CD4-positive, alpha-beta T cell treated with Interleukin-17A for 4 hours (primary cell): ENCODE data around the gene GALNT18.

ENCODE experiments used
- DNase-seq: peaks from one replicate; pipeline ENCODE4 v3.0.0-alpha.2; 2020; ENCODE audit warnings: mixed read lengths

The GALNT18 gene

GRCh38 chr11:11260903-11261302 lies 360.9 kb downstream of the GALNT18 start:
- DNase-seq, result no peak

DNA sequence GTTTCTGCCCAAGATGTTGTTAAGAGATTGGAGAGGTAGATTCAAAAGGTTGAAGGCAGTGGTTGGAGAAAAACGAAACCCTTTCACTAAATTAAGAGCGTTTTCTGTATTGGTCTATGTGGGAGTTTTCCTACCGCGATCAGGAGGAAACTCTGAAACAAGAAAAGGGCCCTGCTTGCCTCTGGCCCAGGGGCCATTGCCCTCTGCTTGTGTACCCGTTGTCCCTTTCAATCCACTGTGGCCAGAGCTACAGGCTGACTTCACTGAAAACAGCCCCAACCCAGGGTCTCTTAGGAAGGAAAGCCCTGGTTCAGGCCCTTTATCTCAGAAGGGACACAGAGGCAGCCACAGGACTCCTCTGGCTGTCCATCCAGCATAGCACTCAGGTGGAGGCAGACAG lies 367.8 kb downstream of the GALNT18 start:
- DNase-seq, result no peak

DNA sequence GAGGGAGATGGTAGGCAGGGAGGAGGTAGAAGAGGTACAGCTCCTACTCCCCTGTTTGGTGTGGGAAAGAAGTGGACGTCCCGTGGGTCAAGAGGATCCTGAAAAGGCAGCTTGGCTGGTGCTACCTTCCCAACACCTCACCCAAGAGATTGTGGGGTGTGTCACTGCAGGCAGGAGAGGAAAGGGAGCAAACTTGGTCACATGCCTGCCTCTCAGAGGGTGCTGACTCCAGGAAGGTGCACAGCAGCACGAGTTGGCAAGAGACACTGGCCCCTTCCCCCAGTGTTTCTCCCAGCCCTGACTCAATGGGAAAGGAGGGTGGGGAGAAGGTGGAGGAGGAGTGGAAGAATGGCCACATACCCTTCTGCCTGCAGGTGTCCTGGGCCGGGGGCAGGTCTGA lies 368.3 kb downstream of the GALNT18 start:
- no peak for DNase-seq

- DNase-seq, result no peak
Observed at GRCh38 chr11:11252403-11252802, 369.4 kb downstream of the GALNT18 start.

- DNase-seq, result no peak
Observed at GRCh38 chr11:11251394-11251970, 370.3 kb downstream of the GALNT18 start.

- no peak for DNase-seq
Observed at GRCh38 chr11:11250470-11250869, 371.3 kb downstream of the GALNT18 start.

DNA sequence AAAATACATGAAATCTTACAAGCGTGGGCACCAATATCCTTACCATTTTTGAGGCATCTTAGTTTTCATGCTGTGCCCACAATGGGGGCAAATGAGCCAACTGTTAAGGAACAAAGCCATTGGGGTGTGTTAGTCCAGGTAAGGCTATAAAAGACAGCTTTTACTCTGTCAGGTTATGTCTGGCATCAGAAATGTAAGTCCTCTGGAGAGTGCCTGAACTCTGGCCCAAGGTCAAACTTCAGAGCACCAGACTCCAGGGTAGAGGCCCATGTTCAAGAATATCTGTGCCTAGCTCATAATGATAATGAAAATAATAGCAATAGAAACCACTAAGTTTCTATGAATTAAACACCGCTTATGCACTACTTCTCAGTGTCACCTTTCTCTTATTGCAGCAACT lies 374.2 kb downstream of the GALNT18 start:
- no peak for DNase-seq

DNA sequence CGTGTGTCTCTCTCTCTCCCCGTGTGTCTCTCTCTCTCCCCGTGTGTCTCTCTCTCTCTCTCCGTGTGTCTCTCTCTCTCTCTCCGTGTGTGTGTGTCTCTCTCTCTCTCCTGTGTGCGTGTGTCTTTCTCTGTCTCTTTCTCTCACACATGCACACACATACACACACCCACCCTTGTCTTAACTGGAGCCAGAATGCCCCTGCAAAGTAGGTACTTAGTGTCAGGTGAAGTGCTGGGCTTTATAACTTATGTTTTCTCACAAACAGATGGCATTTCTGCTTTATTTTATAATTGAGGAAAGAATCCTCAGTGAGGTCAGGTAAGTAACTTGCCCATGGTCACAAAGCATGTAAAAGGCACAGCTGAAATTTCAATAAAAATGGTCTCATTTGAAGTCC lies 374.7 kb downstream of the GALNT18 start:
- DNase-seq, result no peak

DNA sequence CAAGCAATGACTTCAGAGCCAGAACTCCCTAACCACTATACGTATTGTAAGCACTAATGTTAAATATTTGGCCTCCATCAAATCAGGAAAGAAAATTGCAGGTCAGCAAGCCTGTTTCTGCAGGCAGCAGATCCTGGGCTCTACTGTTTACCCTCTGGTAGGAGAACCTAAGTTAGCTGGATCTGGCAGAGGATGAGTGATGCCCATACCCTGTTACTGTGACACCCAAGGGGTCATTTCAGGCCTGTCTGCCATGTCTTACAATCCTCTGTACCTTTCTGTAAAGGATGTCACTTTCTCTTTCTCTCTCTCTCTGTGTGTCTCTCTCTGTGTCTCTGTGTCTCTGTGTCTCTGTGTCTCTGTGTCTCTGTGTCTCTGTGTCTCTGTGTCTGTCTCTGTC lies 375.6 kb downstream of the GALNT18 start:
- DNase-seq, result no peak

GRCh38 chr11:11245453-11245852 lies 376.4 kb downstream of the GALNT18 start:
- DNase-seq, result no peak

DNA sequence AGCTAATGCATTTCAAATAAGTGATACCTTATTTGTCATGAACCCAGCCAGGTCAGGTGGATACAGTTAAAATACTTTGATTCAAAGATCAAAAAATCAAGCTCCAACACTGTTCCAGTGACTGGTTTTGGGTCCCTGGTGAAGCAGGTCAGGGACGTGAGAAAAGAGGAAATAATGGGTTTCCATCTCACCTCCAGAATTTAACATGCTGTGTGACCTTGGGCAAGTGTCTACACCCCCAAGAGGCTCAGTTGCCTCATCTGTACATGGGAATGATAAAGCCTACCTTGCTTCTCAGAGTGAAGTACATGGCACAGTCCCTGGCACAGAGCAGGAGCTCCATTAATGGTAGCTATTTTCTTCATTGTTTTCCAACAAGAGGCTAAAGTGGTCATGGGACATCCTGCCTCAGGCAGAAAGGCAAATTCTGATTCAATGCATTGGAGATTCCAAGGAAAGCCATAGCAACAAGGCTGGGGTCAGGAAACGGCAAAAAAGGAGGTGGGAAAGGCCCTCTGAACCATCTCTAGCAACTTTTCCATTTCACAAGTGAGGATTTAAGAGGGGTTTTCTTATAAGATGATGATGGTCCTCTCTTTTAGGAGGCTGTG lies 377.2 kb downstream of the GALNT18 start:
- DNase-seq, result no peak

DNA sequence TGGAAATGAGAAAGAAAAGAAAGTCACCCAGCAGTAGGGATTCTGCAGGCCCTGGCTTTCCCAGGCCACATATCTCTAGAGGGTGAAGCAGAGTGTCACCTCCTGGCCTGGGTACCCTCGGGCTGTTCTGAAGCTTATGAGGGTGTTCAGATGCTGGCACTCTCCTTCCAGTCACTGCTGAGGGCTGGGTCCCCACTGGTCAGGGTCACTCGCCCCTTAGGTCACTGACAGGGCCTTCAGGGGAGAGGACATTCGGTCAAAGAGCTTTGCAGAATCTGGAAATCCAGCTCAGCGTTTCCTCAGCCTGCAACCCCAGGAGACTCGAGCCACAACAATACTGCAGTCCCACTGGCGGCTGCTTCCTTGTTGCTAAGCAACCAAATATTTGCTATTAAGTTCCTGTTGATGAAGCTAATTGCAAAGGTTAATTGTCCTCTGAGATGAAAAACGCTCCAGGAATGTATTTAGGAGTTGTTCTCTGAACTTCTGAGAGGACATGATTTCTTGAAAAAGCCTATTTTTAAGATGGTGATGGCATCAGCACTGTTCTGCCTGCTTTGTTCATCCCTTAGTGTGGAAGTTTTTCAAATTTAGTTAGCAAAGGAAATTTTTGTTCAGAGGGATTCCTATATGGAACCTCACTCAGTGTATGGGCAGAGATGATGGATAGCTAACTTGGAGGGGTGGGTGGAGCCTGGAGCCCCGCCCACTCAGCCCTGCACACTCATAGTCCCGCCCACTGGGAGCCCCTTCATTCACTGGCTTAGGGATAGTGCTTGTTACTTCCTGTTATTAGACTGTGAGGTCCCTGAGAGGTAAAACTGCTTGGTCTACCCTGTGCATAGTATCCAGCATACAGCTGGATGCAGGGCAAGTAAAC lies 378.0 kb downstream of the GALNT18 start:
- peak; percentile 61 for DNase-seq

DNA sequence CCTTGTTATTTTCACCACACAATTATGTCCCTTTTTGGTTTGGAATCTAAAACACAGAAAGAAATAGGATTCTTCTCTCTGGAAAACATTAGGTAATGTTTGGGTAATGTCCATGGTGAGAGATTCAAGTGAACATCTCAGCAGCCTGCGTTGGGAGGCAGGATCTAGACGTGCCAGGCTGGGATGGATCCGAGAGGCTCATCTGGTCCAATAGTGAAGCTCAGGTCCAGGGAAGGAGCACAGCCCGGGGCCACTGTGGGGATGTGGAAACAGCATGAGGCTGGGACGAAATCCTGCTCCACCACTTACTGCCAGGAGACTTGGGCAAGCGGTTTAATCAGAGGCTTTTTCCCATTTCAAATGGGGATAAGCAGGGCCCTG lies 378.6 kb downstream of the GALNT18 start:
- DNase-seq, result no peak

DNA sequence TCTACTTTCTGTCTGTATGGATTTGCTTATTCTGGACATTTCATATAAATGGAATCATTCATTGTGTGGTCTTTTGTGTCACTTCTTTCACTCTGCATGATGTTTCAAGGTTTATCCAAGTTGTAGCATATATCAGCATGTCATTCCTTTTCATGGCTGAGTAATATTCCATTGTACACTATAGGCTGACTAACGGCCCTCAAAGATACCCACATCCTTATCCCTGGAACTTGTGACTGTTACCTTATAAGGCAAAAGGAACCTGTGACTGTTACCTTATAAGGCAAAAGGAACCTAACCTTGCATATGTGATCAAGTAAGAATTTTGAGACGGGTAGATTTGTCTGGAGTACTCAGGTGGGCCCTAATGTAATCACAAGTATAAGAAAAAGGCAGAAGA lies 380.5 kb downstream of the GALNT18 start:
- DNase-seq, result no peak

DNA sequence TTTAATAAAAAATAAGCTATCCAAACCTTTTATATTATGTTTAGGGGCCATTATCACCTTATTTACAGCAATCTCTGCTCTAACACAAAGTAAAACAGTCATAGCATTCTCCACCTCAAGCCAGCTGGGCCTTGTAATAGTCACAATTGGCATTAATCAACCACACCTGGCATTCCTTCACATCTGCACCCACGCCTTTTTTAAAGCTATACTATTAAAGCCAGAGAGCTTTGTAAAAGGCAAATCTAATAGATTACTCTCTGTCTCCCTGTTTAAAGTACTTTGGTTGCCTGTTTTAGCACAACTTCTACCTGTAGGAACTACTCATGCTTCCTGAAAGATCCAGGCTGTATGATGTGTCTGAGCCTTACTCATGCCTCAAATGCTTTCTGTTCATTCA lies 381.8 kb downstream of the GALNT18 start:
- no peak for DNase-seq

DNA sequence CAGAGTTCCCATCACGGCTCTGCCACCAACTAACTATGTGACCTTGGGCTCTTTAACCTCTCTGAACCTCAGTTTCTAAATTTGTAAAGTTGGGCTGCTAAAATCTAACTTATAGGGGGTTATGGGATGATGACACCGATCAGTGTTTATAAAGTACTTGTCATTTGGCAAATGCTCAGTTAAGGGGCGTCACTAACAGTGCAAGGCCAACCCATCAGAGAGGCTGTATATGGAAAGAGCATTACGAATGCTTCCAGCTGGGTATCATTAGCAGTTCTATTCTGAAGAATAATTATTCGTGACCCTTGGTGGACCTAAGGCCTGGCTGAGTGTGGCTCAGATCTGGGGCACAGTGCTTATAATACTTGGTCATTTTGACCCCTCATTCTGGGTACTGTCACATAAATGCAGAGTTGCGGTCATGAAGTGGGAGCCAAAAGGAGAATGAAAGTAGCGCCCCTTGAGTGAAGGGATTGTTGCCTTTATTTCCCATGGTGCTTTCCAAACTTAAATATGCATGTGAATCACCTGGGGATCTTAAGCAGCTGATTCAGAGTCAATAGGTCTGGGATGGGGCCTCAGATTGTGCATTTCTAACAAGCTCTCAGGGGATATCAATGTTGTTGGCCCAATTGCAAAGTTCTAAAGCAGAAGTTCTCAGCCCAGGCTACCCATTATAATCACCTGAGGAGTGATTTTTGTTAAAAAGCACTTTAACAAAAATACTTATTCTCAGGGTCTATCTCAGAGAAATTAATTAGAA lies 384.6 kb downstream of the GALNT18 start:
- DNase-seq, result no peak

DNA sequence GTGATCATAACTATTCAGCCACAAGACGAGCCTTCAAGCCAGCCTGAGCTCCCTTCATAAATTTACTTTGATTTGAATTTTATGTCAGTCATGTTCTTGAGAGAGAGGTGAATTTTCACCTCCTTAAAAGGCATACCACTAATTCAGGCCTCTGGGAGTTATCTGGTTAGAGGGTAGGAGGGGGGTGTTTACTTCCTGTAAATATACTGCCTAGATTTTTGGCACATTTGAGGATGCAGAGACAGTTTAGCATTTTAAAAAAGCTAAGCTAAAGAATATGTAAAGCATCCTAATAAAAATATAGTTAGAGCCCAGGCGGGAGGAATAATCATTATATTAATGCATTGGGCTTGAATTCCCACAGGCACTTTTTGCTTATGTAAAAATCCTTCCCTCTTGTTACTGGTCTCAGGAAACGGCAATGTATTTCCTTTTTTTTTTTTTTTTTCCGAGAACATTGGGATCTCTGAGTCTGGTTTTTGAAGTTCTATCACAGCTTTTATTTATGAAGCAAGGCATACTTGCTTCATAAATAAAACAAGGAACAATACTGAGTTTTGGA lies 385.2 kb downstream of the GALNT18 start:
- DNase-seq, result no peak

- DNase-seq, result no peak
Observed at GRCh38 chr11:11231763-11232162, 390.0 kb downstream of the GALNT18 start.

DNA sequence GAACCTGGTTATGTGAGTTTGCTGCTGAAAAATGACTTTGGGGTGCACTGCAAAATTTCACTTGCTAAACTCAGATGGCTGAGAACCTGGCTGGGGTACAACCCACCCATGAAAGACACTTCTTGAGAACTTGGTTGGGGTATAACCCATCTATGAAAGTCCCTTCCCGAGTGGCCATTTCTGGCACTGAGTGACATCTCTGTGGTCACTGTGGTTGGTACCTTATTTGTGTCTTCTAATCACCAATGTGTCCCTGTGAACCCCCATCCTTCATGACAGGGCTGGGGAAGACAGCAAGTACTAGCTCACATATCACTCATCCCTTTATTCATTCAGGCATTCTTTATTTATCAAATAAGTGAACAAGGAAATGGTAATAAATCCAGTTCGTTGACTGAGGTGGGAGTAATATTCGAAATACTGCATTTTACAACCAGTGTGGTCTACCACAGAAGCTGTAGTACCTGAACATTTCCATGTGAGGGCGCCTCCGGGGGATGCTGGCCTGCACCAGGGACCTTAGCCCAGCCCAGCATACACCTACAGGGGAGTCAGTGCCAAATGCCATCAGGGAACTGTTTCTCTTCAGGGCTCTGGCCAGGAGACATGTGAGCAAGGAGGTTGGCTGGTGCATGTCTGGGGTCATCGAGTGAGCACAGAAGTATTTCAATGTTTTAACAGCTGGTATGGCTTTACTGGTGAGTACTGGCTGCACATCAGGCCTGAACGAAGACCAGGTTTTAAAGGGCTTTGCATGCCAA lies 390.8 kb downstream of the GALNT18 start:
- DNase-seq, result peak; percentile 18

DNA sequence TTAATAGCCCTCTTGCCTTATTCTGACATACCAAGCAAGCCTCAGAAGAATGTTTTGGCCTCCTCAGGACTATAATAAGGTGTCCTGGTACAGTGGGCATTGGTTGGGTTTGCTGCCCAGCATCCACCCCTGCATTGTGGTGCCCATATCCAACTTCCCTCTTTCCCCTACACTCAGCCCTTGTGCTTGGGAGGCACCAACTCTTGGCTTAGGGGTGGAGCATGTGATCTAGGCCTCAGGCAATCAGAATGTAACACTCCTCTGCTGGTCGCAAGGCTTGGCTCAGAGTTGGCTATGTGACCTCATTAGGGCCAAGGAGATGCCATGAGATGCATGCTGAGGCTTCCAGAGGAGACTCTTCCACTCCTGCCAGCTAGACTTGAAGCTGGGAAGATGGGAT lies 391.7 kb downstream of the GALNT18 start:
- DNase-seq, result no peak

DNA sequence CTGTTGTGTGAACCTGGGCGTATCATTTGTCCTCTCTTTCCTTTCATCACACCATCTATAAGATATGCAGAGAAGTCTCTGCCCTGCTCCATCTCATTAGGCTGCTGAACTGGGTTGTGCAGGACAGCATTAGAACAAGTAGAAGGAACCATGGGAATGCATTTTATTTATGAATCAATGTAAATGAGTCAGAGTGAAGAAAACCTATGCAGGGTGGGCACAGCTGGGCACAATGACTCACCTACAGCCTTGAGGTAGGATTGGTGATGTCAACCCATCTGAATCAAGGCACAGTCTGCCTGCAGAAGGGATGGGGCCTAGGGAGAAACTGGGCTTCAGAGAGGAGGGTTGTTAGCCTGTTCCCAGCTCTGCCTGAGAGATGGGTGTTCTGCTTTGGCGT lies 392.2 kb downstream of the GALNT18 start:
- no peak for DNase-seq
